Subcutaneous adipose tissue (tissue), 4 donors: Measurements from ENCODE around the gene ATRIP. TPM values are rescaled to one million over a fixed set of nuclear protein-coding genes. Genes with fewer than 3 reads are reported as not detected.

Source experiments
- total RNA-seq, 4 donors: library from RNA; depleted of rRNA; stranded (reverse); fragments of >200 nt; gene quantifications; one replicate each; pipeline ENCODE4 v1.1.0, GENCODE V29; 2016
- TF ChIP-seq, protein P1 (sequence below): fragments of 450-650 bp; IDR thresholded peaks from one replicate; pipeline ENCODE4 v1.5.1; 2016; ENCODE audit warnings: low read depth, mild to moderate bottlenecking, control low read depth, antibody characterized with exemption, moderate library complexity

Gene ATRIP
- 10 to 100 TPM in 1 of 4 donors, 1 to 10 TPM in 3; 4.1 to 10.7 (median 6.0) TPM for total RNA-seq

DNA sequence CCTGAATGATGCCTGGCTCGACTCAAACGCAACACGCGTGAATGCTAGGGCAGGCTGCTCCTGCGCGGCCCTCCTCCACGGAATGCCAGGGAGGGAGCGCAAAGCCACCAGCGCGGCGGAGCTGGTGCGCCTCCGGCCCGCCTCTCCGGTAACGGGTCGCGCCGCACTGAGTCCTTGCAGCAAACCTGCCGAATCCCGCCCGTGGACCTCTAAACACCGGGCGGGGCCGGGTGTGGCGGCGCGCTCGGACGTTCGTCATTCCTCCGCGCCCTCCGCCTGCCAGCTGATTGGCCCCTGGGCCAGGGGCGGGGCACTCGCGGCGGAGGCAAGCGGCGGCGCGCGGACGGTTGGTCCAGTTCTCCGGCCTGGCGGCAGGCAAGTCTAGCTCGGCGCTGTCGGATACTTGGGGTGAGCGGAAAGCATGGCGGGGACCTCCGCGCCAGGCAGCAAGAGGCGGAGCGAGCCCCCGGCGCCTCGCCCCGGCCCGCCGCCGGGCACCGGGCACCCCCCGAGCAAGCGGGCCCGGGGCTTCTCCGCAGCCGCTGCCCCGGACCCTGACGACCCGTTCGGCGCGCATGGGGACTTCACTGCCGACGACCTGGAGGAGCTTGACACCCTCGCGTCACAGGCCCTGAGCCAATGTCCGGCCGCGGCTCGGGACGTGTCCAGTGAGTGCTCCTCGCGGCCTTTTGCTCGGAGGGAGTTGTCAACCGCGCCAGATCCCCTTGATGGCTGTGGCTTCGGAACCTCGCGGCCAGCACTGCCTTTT lies at the start of gene ATRIP:
Gene ATRIP, plus strand, starts transcription at position 313 of the 769 bp plus-strand sequence. Its CDS starts 109 bp downstream, at position 422.
- TF ChIP-seq, protein P1, sequence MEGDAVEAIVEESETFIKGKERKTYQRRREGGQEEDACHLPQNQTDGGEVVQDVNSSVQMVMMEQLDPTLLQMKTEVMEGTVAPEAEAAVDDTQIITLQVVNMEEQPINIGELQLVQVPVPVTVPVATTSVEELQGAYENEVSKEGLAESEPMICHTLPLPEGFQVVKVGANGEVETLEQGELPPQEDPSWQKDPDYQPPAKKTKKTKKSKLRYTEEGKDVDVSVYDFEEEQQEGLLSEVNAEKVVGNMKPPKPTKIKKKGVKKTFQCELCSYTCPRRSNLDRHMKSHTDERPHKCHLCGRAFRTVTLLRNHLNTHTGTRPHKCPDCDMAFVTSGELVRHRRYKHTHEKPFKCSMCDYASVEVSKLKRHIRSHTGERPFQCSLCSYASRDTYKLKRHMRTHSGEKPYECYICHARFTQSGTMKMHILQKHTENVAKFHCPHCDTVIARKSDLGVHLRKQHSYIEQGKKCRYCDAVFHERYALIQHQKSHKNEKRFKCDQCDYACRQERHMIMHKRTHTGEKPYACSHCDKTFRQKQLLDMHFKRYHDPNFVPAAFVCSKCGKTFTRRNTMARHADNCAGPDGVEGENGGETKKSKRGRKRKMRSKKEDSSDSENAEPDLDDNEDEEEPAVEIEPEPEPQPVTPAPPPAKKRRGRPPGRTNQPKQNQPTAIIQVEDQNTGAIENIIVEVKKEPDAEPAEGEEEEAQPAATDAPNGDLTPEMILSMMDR: no peak

DNA sequence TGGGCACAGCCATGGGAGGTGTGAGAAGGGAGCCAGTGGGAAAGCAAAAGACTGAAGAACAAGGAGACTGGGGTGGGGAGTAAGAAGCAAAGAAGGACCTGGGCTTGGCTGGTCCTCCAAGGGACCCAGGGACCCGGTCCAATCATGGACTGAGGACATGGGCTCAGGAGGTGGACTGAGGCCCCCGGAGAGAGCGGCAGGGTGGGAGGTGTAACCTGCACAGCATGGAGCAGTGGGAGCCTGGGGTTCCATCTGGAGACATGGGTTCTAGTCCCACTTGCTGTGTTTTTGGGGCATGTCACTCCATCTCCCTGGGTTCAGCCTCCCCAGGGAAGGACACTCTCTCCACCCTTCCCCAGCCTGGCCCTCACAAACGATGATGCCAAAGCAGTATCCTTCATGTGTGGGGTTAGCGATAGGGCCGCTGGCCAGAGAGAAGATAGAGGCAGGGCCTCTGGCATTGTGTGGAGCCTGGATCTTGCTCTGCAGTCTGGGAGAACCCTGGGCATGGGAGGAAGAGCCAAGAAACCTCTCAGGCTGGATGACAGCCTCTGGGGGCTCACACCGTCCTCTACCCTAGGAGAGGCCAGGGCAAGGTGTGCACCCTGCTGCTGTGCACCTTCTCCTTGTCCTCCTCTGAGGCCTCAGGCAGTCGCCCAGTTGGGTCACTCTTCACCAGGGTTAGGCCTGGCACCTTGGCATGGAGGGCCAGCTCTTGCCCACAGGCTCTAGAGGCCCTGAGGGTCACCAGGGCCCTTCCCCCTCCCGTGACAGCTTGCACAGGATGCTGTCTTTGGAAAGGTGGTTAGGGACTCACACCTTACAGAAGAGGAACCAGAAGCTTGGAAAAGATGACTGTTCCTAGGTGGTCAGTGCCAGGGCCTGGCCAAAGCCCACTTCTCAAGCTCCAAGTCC lies 48.5 kb upstream of the ATRIP start:
- TF ChIP-seq, protein P1: no peak

DNA sequence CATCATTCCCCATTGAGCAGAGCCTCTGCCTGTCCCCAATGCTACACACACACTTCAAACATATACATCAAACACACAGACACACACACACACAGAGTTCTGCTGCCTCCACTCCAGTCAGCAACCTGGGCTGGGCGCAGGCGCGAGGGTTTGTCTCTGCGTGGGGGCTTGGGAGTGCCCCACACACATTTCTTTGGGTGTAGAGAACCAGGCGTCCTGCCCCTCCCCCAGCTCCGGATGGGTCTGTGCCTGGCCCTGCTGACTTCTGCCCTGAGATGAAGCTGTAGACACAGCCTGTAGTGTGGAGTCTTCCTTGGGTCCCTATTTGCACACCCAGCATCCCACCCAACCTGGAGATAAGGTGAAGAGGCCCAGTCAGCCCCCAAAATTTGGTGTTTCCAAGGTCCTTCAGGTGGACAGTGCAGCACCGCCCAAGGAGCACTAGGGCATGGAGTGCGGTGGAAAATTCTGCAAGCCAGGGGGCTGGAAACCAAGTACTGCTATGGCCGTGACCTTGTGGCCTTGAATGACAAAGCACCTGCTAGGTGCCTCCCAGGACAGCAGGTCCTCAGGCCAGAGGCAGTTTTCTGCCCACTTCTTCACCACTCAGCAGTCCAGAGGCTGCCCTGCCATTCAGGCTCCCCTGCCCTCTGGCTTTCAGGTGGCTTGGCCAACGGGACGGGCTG lies 47.7 kb upstream of the ATRIP start:
- TF ChIP-seq, protein P1: no peak

DNA sequence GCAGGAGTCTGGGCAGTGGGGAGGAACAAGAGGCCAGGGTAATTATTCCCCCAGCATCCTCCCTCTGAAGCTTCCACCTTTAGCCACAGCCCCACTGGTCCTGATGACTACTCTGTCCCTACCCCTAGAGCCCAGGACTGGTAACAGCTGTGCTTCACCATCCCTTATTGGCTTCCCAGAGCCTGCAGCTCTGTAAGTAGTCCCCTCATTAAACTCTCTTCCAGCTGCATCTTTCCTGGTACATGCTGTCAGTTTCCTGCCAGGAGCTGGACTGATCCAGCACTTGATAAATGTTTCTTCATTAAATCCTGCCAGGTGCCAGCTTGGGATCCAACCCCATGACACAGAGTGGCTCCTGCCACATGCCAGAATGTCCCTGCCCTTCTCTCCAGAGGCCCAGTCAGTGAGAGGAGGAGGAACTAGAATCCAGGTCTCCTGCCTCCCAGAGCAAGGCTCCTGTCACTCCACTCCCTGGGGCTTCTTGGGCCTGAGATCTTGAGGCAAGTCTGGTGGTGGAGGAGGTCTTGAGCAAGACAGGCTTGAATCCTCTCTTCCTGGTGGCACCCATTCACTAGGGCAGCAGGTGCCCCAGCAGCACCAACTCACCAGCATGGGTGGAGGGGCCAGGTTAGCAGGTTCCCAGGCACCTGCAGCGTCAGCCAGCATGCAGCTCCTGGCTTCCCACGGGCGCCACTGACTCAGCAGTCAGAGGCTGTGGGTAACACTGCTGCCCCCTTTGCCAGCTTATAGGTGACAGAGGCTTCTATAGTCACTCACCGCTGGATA lies 47.0 kb upstream of the ATRIP start:
- TF ChIP-seq, protein P1: no peak

DNA sequence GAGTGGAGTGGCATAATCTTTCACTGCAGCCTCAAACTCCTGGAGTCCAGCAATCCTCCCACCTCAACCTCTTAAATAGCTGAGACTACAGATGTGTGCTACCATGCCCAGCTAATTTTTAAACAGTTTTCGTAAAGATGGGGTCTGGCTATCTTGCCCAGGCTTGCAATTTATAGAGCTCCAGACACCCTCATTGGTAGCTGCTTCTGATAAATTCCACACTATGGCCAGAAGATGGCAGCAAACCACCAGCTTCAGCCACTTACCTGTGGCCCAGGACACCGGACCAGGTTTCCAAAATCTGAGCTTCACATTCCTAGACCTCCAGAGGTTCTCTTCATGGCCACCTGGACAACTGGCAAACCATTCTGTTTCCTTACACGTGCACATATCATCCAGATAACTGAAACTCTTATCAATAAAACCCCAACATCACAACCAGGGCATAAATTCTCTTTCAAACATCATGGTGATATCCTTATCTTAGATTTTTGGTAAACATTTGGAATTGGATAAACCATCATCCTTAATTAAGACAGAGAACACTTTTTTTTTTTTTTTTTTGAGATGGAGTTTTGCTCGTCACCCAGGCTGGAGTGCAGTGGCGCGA lies 45.6 kb upstream of the ATRIP start:
- TF ChIP-seq, protein P1: no peak

DNA sequence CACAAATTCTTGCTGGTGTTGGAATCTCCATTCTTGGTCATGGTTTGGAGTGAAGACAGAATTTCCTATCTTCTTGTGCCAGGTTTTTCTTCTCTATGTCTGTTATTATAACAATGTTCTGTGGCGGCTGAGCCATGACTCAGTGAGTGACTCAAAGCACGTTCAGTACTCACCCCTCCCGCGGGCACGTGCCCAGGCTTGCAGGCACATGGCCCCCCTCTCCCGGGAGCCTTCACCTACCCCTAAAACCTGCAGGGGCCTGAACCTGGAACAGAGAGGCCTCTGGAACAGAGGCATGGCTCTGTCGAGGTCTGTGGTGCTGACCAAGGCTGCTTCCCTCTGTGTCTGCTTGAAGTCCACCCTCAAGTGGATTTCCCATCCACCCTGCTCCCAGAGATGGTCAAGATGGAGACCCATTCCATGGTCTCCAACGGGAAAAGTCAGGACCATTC lies 44.2 kb upstream of the ATRIP start:
- TF ChIP-seq, protein P1: no peak
